NCI-H1694 treated with DMSO at 0.1 percent for 48 hours (cell line): Measurements from ENCODE around the gene KLF16.

ENCODE experiments used
- DNase-seq: peaks from one replicate; lab custom pipeline; 2025; lab: John Stamatoyannopoulos, UW

The KLF16 gene

GRCh38 chr19:1854542-1855039 is 8.8 kb downstream of the KLF16 start:
- DNase-seq = no peak

- no peak for DNase-seq
Observed at GRCh38 chr19:1854039-1854541, 9.3 kb downstream of the KLF16 start.

- DNase-seq = peak; percentile 55
Observed at GRCh38 chr19:1853295-1854038, 9.9 kb downstream of the KLF16 start.

- DNase-seq = no peak
Observed at GRCh38 chr19:1852581-1853128, 10.7 kb downstream of the KLF16 start.

GRCh38 chr19:1851654-1852580 is 11.5 kb downstream of the KLF16 start:
- no peak for DNase-seq

- no peak for DNase-seq
Observed at GRCh38 chr19:1850809-1851653, 12.3 kb downstream of the KLF16 start.

GRCh38 chr19:1849886-1850398 is 13.4 kb downstream of the KLF16 start:
- no peak for DNase-seq

GRCh38 chr19:1849132-1849474 is 14.3 kb downstream of the KLF16 start:
- DNase-seq = no peak

- peak; percentile 86 for DNase-seq
Observed at GRCh38 chr19:1848399-1849131, 14.8 kb downstream of the KLF16 start, which contains the start of gene REXO1. REXO1 (minus strand) TSS chr19:1848483; CDS start chr19:1848358, 125 bp downstream.

GRCh38 chr19:1847684-1848398 is 15.5 kb downstream of the KLF16 start:
- DNase-seq = no peak

GRCh38 chr19:1847348-1847683 is 16.1 kb downstream of the KLF16 start:
- no peak for DNase-seq

GRCh38 chr19:1846517-1847204 is 16.7 kb downstream of the KLF16 start:
- DNase-seq = no peak

- no peak for DNase-seq
Observed at GRCh38 chr19:1845642-1846041, 17.7 kb downstream of the KLF16 start.

- no peak for DNase-seq
Observed at GRCh38 chr19:1845125-1845515, 18.3 kb downstream of the KLF16 start.

- no peak for DNase-seq
Observed at GRCh38 chr19:1844513-1845124, 18.8 kb downstream of the KLF16 start.

GRCh38 chr19:1843646-1844394 is 19.6 kb downstream of the KLF16 start:
- no peak for DNase-seq

GRCh38 chr19:1843116-1843515 is 20.3 kb downstream of the KLF16 start:
- no peak for DNase-seq

- no peak for DNase-seq
Observed at GRCh38 chr19:1841209-1841924, 22.0 kb downstream of the KLF16 start.
